GM19043 (cell line): ENCODE measurements around the gene OPN1SW.

ENCODE experiments used
- ATAC-seq: cut with Tn5 transposase; IDR thresholded peaks from one replicate; pipeline ENCODE4 v1.9.1; 2021; ENCODE audit warnings: low read depth; ENCODE audit not compliant: unreplicated experiment

Gene OPN1SW, protein sequence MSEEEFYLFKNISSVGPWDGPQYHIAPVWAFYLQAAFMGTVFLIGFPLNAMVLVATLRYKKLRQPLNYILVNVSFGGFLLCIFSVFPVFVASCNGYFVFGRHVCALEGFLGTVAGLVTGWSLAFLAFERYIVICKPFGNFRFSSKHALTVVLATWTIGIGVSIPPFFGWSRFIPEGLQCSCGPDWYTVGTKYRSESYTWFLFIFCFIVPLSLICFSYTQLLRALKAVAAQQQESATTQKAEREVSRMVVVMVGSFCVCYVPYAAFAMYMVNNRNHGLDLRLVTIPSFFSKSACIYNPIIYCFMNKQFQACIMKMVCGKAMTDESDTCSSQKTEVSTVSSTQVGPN

GRCh38 chr7:128775744-128776474 lies at the start of gene OPN1SW:
Gene OPN1SW (minus strand): TSS chr7:128775794. CDS start chr7:128775781, 13 bp downstream.
- no peak for ATAC-seq

GRCh38 chr7:128821724-128822123 lies 46.1 kb upstream of the OPN1SW start:
- ATAC-seq, result no peak

DNA sequence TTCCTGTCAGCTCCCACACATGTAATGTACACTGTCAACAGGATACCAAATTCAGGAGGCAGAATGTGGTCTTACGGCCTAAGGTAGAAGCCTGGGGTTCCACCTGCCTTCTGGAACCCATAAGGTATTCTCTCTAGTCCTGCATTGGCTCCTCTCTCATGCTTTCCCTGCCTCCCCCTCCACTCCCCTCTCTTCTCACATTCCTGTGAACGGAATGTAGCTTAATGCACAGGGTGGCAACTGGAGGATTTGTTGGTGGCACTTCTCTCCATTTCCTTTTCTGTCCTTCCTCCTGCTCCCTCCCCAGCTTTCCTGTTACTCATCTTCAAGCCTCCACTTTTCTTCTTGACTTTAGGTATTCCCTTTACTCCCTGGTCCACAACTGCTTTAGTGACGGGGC lies 43.1 kb upstream of the OPN1SW start:
- no peak for ATAC-seq

- no peak for ATAC-seq
Measured at GRCh38 chr7:128815289-128815942, 39.8 kb upstream of the OPN1SW start.

GRCh38 chr7:128814499-128814898 lies 38.9 kb upstream of the OPN1SW start:
- no peak for ATAC-seq

GRCh38 chr7:128812514-128813168 lies 37.0 kb upstream of the OPN1SW start:
- ATAC-seq, result no peak

GRCh38 chr7:128811631-128812430 lies 36.2 kb upstream of the OPN1SW start:
- no peak for ATAC-seq

DNA sequence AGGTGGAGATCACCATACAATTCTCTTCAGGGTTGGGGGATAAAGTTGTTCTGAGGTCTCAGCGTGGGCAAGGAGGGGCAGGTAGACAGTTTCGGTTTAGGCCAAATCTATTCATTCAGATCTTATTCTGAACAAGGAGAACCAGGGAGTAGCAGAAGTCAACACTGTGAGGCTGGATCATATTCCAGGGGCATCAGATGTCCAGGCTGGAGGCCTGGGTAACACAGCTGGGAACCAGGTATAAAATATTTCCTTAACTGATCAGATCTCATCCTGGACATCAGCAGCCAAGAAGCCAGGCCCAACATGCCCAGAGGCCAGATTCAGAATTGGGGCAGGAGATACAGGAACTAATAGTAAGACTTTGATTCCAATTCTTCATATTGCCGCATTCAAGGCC lies 35.4 kb upstream of the OPN1SW start:
- ATAC-seq, result no peak

- no peak for ATAC-seq
Measured at GRCh38 chr7:128810473-128810872, 34.9 kb upstream of the OPN1SW start.

- no peak for ATAC-seq
Measured at GRCh38 chr7:128809363-128809762, 33.8 kb upstream of the OPN1SW start.

DNA sequence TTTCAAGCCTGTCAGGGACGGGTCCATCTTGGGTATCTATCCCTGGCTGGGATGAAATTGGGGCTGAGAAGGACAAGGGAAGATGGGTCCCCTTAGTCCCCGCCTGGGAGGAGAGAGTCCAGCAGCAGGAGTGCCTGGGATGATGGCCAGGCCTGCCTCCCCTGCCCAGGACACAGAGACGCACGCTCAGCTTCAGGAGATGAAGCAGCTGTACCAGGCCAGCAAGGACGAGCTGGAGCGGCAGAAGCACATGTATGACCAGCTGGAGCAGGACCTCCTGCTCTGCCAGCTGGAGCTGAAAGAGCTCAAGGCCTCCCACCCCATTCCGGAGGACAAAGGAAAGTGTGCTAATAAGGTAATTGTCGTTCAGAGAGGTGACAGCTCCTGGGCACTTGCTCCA lies 31.6 kb upstream of the OPN1SW start:
- ATAC-seq, result no peak

GRCh38 chr7:128805225-128805624 lies 29.6 kb upstream of the OPN1SW start:
- no peak for ATAC-seq

DNA sequence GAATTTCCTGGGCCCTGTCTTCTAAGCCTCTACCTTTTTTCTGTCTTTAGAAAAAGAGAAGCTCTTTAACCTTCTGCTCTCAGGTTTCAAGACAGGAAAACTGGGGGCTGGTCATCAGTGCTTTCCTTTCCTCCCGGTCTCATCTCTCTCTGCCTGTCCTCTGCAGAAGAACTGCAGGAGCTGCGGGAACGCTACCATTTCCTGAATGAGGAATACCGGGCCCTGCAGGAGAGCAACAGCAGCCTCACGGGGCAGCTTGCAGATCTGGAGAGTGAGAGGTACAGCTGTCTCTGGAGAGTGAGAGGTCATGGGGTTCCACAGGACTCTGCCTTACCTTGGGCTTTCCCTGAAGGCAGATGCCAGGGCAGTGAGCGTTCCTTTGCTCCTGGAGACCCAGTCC lies 28.9 kb upstream of the OPN1SW start:
- ATAC-seq, result no peak

DNA sequence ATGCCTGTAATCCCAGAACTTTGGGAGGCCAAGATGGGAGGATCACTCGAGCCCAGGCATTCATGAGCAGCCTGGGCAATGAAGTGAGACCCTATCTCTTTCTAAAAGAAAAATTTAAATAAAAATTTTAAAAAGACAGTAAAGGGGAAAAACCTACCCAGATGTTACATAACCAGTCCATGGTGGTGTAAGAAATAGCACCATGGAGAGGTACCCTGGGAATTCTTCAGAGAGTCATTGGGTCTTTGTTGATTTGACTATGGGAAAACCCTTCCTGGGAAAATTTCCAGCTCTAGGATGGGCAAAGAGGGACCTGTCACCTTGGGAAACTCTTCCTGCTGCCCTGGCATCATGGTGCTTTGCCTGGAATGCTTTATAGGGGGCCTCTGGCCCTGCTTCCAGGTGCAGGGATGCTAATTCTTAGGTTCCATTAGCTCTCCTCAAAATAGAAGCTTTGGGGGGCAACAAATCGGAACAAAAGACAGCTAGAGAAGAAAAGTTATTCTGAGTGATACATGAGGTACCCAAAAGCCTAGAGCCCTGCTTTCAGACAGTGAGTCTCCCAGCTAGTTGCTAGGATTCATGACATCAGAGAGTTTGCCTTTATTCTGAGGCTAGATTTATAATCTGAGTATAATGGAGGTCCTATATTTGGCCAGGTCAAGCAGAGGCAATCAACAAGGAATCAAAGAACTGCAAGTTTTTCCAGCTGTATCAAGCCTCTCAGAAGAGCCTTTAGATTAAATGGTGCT lies 26.2 kb upstream of the OPN1SW start:
- ATAC-seq, result no peak

- no peak for ATAC-seq
Measured at GRCh38 chr7:128801003-128801402, 25.4 kb upstream of the OPN1SW start.

- no peak for ATAC-seq
Measured at GRCh38 chr7:128800567-128800966, 25.0 kb upstream of the OPN1SW start.

- ATAC-seq, result no peak
Measured at GRCh38 chr7:128799451-128799850, 23.9 kb upstream of the OPN1SW start.

DNA sequence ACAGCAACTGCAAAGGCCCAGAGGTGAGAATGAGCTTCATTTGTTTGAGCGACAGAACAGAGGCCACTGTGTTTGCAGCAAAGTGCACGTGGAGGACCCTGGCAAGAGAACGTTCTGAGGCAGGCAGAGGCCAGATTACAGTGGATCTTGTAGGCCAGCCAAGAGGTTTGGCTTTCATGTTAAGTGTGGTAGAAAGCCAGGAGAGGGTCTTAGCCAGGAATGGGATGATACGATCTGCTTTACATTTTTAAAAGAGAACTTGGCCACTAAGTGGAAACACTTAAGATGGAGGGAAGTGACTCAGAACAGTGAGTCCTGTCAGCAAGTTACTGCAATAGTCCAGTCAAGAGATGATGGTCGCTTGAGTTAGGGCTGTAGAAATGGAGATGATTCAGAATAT lies 20.7 kb upstream of the OPN1SW start:
- ATAC-seq, result no peak

DNA sequence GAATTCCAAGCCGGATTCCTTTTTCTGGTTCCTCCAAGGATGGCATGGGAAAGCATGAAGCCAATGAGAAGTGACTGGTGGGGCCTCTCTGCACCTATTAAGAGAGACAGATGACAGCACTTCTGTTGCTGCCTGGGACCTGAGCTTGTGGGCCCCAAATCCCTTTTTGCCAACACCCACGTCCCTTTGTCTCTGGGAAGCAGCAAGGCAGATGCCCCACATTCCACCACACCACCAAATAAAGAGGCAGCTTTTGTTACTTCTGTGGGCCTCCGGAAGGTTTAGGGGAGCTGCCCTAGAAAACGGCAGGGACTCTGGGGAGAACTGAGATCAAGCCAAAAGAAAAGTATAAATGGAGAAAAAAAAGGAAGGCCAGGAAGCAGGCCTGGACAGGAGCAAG lies 19.5 kb upstream of the OPN1SW start:
- ATAC-seq, result no peak

- ATAC-seq, result no peak
Measured at GRCh38 chr7:128794436-128794835, 18.8 kb upstream of the OPN1SW start.
